Pancreas (tissue), 10 donors: ENCODE data around the gene ATP6AP1. TPM values are rescaled to one million over a fixed set of nuclear protein-coding genes. Genes with fewer than 3 reads are reported as not detected.

ENCODE experiments used
- ATAC-seq, 4 donors: fragments of 200-7000 bp; cut with Tn5 transposase; one replicate each; pipeline versions ENCODE4 v1.8.0 to v1.9.1; 2020; ENCODE audit warnings: mild to moderate bottlenecking in 4 of 4, moderate library complexity in 4 of 4
- DNase-seq, 6 donors: peaks; one replicate each; pipeline ENCODE4 v3.0.0-alpha.2; 2020
- FAIRE-seq: peaks from 2 replicates; lab custom pipeline; 2012; peaks lifted over from hg19 to GRCh38; lab: Jason Lieb, UNC
- H3K27ac ChIP-seq, 4 donors: fragments of 200-600 bp; sonication (generic); 1 replicate in 3 of 4; 2 replicates in 1 of 4; pipeline versions ENCODE4 v1.5.0 to v1.8.0; 2020
- H3K27me3 ChIP-seq, 4 donors: fragments of 200-600 bp; one replicate each; pipeline ENCODE4 v1.8.0; 2021
- H3K36me3 ChIP-seq, 3 donors: fragments of 200-600 bp; sonication (generic) in 1 of 3; one replicate each; pipeline versions ENCODE4 v1.5.0 to v1.8.0; 2020 to 2021
- H3K4me1 ChIP-seq, 3 donors: fragments of 200-600 bp; one replicate each; pipeline ENCODE4 v1.8.0; 2021
- H3K4me3 ChIP-seq, 4 donors: fragments of 200-600 bp; sonication (generic) in 2 of 4; one replicate each; pipeline versions ENCODE4 v1.5.0 to v1.8.0; 2020 to 2021
- H3K9me3 ChIP-seq, 4 donors: fragments of 200-600 bp; one replicate each; pipeline ENCODE4 v1.8.0; 2021
- CTCF ChIP-seq, 4 donors: fragments of 200-600 bp; sonication (generic) in 3 of 4; IDR thresholded peaks; one replicate each; pipeline versions ENCODE4 v1.5.0 to v1.8.0; 2021; ENCODE audit warnings: antibody characterized with exemption in 4 of 4
- WGBS, 2 donors: extraction: QIAGEN DNeasy Blood & Tissue Kit; methylation state at CpG; one replicate each; pipeline ENCODE4 v1.1.7; 2013; 5-methylcytosine and 5-hydroxymethylcytosine counted together
- intact Hi-C, 3 donors: fragments of 100-400 bp; cut with DNase I; formaldehyde crosslinking; loops; one replicate each; pipeline versions ENCODE4 v1.11.1 to v1.14.2; 2022
- polyA plus RNA-seq, 2 donors: library from polyadenylated mRNA; stranded (reverse); fragments of 200-250 nt; gene quantifications; one replicate each; pipeline ENCODE4 v1.2.3, GENCODE V29; 2013
- total RNA-seq, 6 donors: library from RNA; stranded (reverse); fragmentation: NEBNext Ultra II Directional in 4 of 6; extraction: Animal tissue kit (Norgen Biotek cat#: 25700) in 4 of 6; gene quantifications; one replicate each; pipeline versions ENCODE4 v1.2.1 to v1.2.4, GENCODE V29; 2021 to 2023
- donor health status: healthy with polysubstance abuse.
- donor health status: DM: no; HTN: no; CAD: no; lungs with moderate emphysema.
- donor health status: DM: no; HTN: no; CAD: no.
- donor health status: control.
- donor health status: control.
- donor health status: Bipolar disorder and iron deficiency.
- donor health status: DM: yes; HTN: yes; CAD: no.
- donor health status: DM: no; HTN: no; CAD: no.
- donor health status: DM: no; HTN: no; CAD: no.
- donor health status: DM: yes; HTN: yes; CAD: no.

ATP6AP1 gene
- total and polyA plus RNA-seq, 8 donors: 27.8 to 82.4 (median 37.7) TPM

GRCh38 chrX:154465601-154466000, 37.1 kb downstream of the ATP6AP1 start:
- 88 to 90% methylated on average over 10 to 14 of the region's 14 CpGs for WGBS, 2 donors
- no peak overlapping the region for H3K27ac ChIP-seq
- no peaks in the 10 kb centered on the region for H3K9me3 ChIP-seq
- H3K36me3 ChIP-seq: peaks cover 0 to 7% (median 0%) of the 10 kb centered on the region in 3 donors
- no peaks in the 10 kb centered on the region for H3K27me3 ChIP-seq
- no peak for TF ChIP-seq CTCF (IDR thresholded peaks at IDR 0.05)
- intact Hi-C loops: no loop called here
- peak in 1 of 6 donors; percentile 57 for DNase-seq
- no peak for ATAC-seq
- no peak overlapping the region for H3K4me3 ChIP-seq
- FAIRE-seq: no peak
- H3K4me1 ChIP-seq: no peaks in the 10 kb centered on the region

- 89 to 90% methylated on average over 30 to 32 of the region's 32 CpGs for WGBS, 2 donors
- H3K27ac ChIP-seq: no peak overlapping the region
- FAIRE-seq: no peak
- DNase-seq: peak in 1 of 6 donors; percentile 69
- no peaks in the 10 kb centered on the region for H3K4me1 ChIP-seq
- TF ChIP-seq CTCF (IDR thresholded peaks at IDR 0.05): no peak
- no peak overlapping the region for H3K4me3 ChIP-seq
- no peaks in the 10 kb centered on the region for H3K9me3 ChIP-seq
- peaks cover 0 to 7% (median 0%) of the 10 kb centered on the region in 3 donors for H3K36me3 ChIP-seq
- no peak for ATAC-seq
- no peaks in the 10 kb centered on the region for H3K27me3 ChIP-seq
- intact Hi-C loops: no loop called here
Measured at GRCh38 chrX:154466036-154466435, 37.6 kb downstream of the ATP6AP1 start.

DNA sequence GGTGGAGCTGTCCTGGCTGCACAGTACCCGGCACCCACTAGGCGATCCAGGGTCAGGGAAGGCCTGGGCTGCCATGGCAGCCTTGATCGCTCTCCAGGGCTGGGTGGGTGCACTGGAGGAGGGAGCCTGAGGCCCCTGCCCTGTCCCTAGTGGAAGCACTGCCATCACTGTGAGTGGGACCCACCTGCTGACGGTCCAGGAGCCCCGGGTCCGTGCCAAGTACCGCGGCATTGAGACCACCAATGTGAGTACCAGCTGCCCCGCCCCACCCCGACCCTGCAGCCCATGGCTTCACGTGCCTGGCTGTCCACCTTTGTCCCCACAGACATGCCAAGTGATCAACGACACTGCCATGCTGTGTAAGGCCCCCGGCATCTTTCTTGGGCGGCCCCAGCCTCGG, 38.4 kb downstream of the ATP6AP1 start:
- no peaks in the 10 kb centered on the region for H3K27me3 ChIP-seq
- FAIRE-seq (no peak), ATAC-seq (no peak), DNase-seq (peak in 1 of 6 donors; percentile 74)
- intact Hi-C loops: no loop called here
- 91 to 92% methylated on average over 13 to 15 of the region's 15 CpGs for WGBS, 2 donors
- no peaks in the 10 kb centered on the region for H3K9me3 ChIP-seq
- H3K4me1 ChIP-seq: no peaks in the 10 kb centered on the region
- H3K4me3 ChIP-seq: no peak overlapping the region
- no peak overlapping the region for H3K27ac ChIP-seq
- no peak for TF ChIP-seq CTCF (IDR thresholded peaks at IDR 0.05)
- H3K36me3 ChIP-seq: peaks cover 0 to 7% (median 0%) of the 10 kb centered on the region in 3 donors

GRCh38 chrX:154467556-154467955, 39.1 kb downstream of the ATP6AP1 start:
- DNase-seq: peak in 2 of 6 donors; percentile 20 to 73
- 93 to 97% methylated on average over 18 to 21 of the region's 21 CpGs for WGBS, 2 donors
- H3K9me3 ChIP-seq: no peaks in the 10 kb centered on the region
- H3K4me1 ChIP-seq: no peaks in the 10 kb centered on the region
- no peak for ATAC-seq
- H3K27me3 ChIP-seq: no peaks in the 10 kb centered on the region
- H3K36me3 ChIP-seq: peaks cover 0 to 7% (median 0%) of the 10 kb centered on the region in 3 donors
- TF ChIP-seq CTCF (IDR thresholded peaks at IDR 0.05): no peak
- no peak overlapping the region for H3K27ac ChIP-seq
- intact Hi-C loops: no loop called here
- no peak for FAIRE-seq
- no peak overlapping the region for H3K4me3 ChIP-seq

GRCh38 chrX:154468217-154468616, 39.7 kb downstream of the ATP6AP1 start:
- 91 to 96% methylated on average over 23 of the region's 23 CpGs for WGBS, 2 donors

More at GRCh38 chrX:154468217-154468616, 39.7 kb downstream of the ATP6AP1 start:
- no peak overlapping the region for H3K27ac ChIP-seq
- H3K4me3 ChIP-seq: no peak overlapping the region
- H3K4me1 ChIP-seq: no peaks in the 10 kb centered on the region
- intact Hi-C loops: no loop called here
- peaks cover 0 to 7% (median 0%) of the 10 kb centered on the region in 3 donors for H3K36me3 ChIP-seq
- TF ChIP-seq CTCF (IDR thresholded peaks at IDR 0.05): no peak
- peak in 1 of 6 donors; percentile 77 for DNase-seq
- no peaks in the 10 kb centered on the region for H3K27me3 ChIP-seq
- FAIRE-seq: no peak
- H3K9me3 ChIP-seq: no peaks in the 10 kb centered on the region
- ATAC-seq: no peak
